Transverse colon (tissue), 4 donors: ENCODE results near the gene ADAMTS4. TPM values are rescaled to one million over a fixed set of nuclear protein-coding genes. Genes with fewer than 3 reads are reported as not detected.

Source experiments
- DNase-seq: peaks from one replicate; pipeline ENCODE4 v3.0.0-alpha.2; 2019
- H3K27ac ChIP-seq, 4 donors: fragments of 200-600 bp; sonication (generic); 2 replicates each; pipeline ENCODE4 v1.5.1; 2016 to 2018; ENCODE audit warnings: inconsistent platforms in 4 of 4
- H3K27me3 ChIP-seq: fragments of 200-600 bp; sonication (generic); 2 replicates; pipeline ENCODE4 v1.5.1; 2017; ENCODE audit warnings: inconsistent platforms
- H3K36me3 ChIP-seq, 4 donors: fragments of 200-600 bp; sonication (generic); 2 replicates each; pipeline ENCODE4 v1.5.1; 2017 to 2019; ENCODE audit warnings: inconsistent platforms in 4 of 4
- H3K4me1 ChIP-seq, 4 donors: fragments of 200-600 bp; sonication (generic); 2 replicates each; pipeline ENCODE4 v1.5.1; 2017 to 2020; ENCODE audit warnings: inconsistent platforms in 4 of 4
- H3K4me3 ChIP-seq, 4 donors: fragments of 200-600 bp; sonication (generic); 1 replicate in 1 of 4; 2 replicates in 3 of 4; pipeline versions ENCODE4 v1.5.1 to v1.6.1; 2017 to 2019; ENCODE audit warnings: inconsistent platforms in 4 of 4
- H3K9me3 ChIP-seq, 2 donors: fragments of 200-600 bp; sonication (generic); 2 replicates each; pipeline ENCODE4 v1.5.1; 2017 to 2019; ENCODE audit warnings: inconsistent platforms in 2 of 2
- CTCF ChIP-seq, 5 experiments: fragments of 200-600 bp in 3 of 5; fragments of 450-650 bp in 2 of 5; sonication (generic) in 3 of 5; IDR thresholded peaks; 1 replicate in 2 of 5; 2 replicates in 3 of 5; pipeline ENCODE4 v1.5.1; 2016 to 2017; ENCODE audit warnings: antibody characterized with exemption in 5 of 5, inconsistent platforms in 3 of 5, mild to moderate bottlenecking in 2 of 5, moderate library complexity in 1 of 5
- EP300 ChIP-seq: sonication (generic); formaldehyde crosslinking; IDR thresholded peaks from one replicate; pipeline ENCODE4 v1.6.1; 2017; ENCODE audit warnings: antibody characterized with exemption, low read depth
- POLR2A ChIP-seq: fragments of 450-650 bp; IDR thresholded peaks from one replicate; pipeline ENCODE4 v1.6.1; 2016; ENCODE audit warnings: antibody characterized with exemption, mild to moderate bottlenecking, moderate library complexity
- POLR2AphosphoS5 ChIP-seq, 3 donors: sonication (generic); formaldehyde crosslinking; IDR thresholded peaks; one replicate each; pipeline ENCODE4 v1.6.1; 2016; ENCODE audit warnings: antibody characterized with exemption in 3 of 3
- WGBS, 2 donors: methylation state at CpG; one replicate each; pipeline ENCODE4 v1.1.5; 2018; ENCODE audit warnings: low coverage in 1 of 2; 5-methylcytosine and 5-hydroxymethylcytosine counted together
- in situ Hi-C, 4 donors: fragments of 200-750 bp; cut with MboI; loops; one replicate each; pipeline versions ENCODE4 v1.15.0 to v1.15.1; 2017; ENCODE audit warnings: low sequenced_read_pairs in 3 of 4, low pct_ligation_motif_present in 1 of 4, low pct_unique_long_range_greater_than_20kb in 1 of 4
- intact Hi-C: fragments of 100-400 bp; cut with DNase I; formaldehyde crosslinking; loops from one replicate; pipeline ENCODE4 v1.15.1; 2023; ENCODE audit warnings: low total_unique reads
- total RNA-seq, 4 donors: library from RNA; depleted of rRNA; stranded (reverse); fragments of >200 nt; gene quantifications; one replicate each; pipeline ENCODE4 v1.1.0, GENCODE V29; 2016

The ADAMTS4 gene
- total RNA-seq, 4 donors from 2014 or later, result 1.2 to 34.8 (median 7.2) TPM

- Histone ChIP-seq H3K4me1 (peaks cover 5 to 32% (median 15%) of the 10 kb centered on the region in 4 donors), H3K4me3 (no peak overlapping the region), H3K27ac (no peak overlapping the region), H3K9me3 (no peaks in the 10 kb centered on the region), H3K27me3 (no peaks in the 10 kb centered on the region), H3K36me3 (peaks cover 0 to 27% (median 13%) of the 10 kb centered on the region in 4 donors)
- DNase-seq, result no peak
- 90% methylated on average over 9 of the region's 9 CpGs; no CpG with 5 or more reads in 1 of the 2 donors for WGBS, 2 donors
- in situ Hi-C loops, result no loop called here
- intact Hi-C loops, result no loop called here
- TF ChIP-seq POLR2AphosphoS5 (IDR thresholded peaks at IDR 0.05) (no peak), POLR2A (no peak), EP300 (no peak), CTCF (IDR thresholded peaks at IDR 0.05) (no peak)
Measured at GRCh38 chr1:161168906-161169305, 29.9 kb downstream of the ADAMTS4 start.

GRCh38 chr1:161166669-161167548 lies 31.9 kb downstream of the ADAMTS4 start:
- in situ Hi-C loops, result no loop called here
- peak overlapping the region; percentile 51 to 77 (median 58) for H3K4me3 ChIP-seq
- H3K36me3 ChIP-seq, result peaks cover 0 to 14% (median 6%) of the 10 kb centered on the region in 4 donors
- no peak for DNase-seq
- H3K27ac ChIP-seq, result peak overlapping the region; percentile 87 to 94 (median 91)
- H3K27me3 ChIP-seq, result no peaks in the 10 kb centered on the region
- H3K9me3 ChIP-seq, result no peaks in the 10 kb centered on the region
- H3K4me1 ChIP-seq, result peaks cover 5 to 21% (median 13%) of the 10 kb centered on the region in 4 donors
- intact Hi-C loops, result no loop called here
- TF ChIP-seq CTCF (IDR thresholded peaks at IDR 0.05) (no peak), EP300 (no peak), POLR2A (no peak), POLR2AphosphoS5 (IDR thresholded peaks at IDR 0.05) (no peak)
- WGBS, 2 donors, result 6% methylated on average over 33 of the region's 33 CpGs; no CpG with 5 or more reads in 1 of the 2 donors

GRCh38 chr1:161165742-161166668 lies 32.8 kb downstream of the ADAMTS4 start, which contains the start of gene PPOX:
TSS of gene PPOX (plus strand) at chr1:161166426. CDS start at chr1:161166848, 422 bp downstream.
- no peaks in the 10 kb centered on the region for H3K27me3 ChIP-seq
- H3K4me1 ChIP-seq, result peaks cover 11 to 28% (median 14%) of the 10 kb centered on the region in 4 donors
- H3K27ac ChIP-seq, result peak within 1 kb of the TSS; percentile 87 to 94 (median 91)
- DNase-seq, result peak; percentile 97
- no peaks in the 10 kb centered on the region for H3K9me3 ChIP-seq
- H3K4me3 ChIP-seq, result peak within 1 kb of the TSS; percentile 51 to 77 (median 58)
- intact Hi-C loops, result no loop called here
- WGBS, 2 donors, result 0% methylated on average over 2 to 54 of the region's 54 CpGs
- peak; percentile 77 to 88 (median 84) for TF ChIP-seq POLR2AphosphoS5 (IDR thresholded peaks at IDR 0.05)
- peak; percentile 84 for TF ChIP-seq POLR2A
- peak; percentile 20 to 58 (median 42) for TF ChIP-seq CTCF (IDR thresholded peaks at IDR 0.05)
- peak; percentile 81 for TF ChIP-seq EP300
- peaks cover 0 to 6% (median 1%) of the 10 kb centered on the region in 4 donors for H3K36me3 ChIP-seq
- in situ Hi-C loops, result no loop called here
